Liver (tissue), 9 donors: ENCODE results near the gene CDH13. TPM values are rescaled to one million over a fixed set of nuclear protein-coding genes. Genes with fewer than 3 reads are reported as not detected.

Source experiments
- DNase-seq: peaks from one replicate; pipeline ENCODE4 v3.0.0-alpha.2; 2017; ENCODE audit warnings: low spot score
- H3K27ac ChIP-seq, 2 donors: one replicate each; pipeline ENCODE4 v1.7.0; 2013; ENCODE audit warnings: inconsistent platforms in 2 of 2, low read length in 2 of 2, control low read depth in 1 of 2, low read depth in 1 of 2, mild to moderate bottlenecking in 1 of 2
- H3K27me3 ChIP-seq, 4 donors: one replicate each; pipeline versions ENCODE4 v1.6.1 to v1.7.0; 2013; ENCODE audit warnings: low read length in 3 of 4, inconsistent platforms in 1 of 4, mild to moderate bottlenecking in 1 of 4, moderate library complexity in 1 of 4; ENCODE audit not compliant: control insufficient read depth in 4 of 4, insufficient read depth in 4 of 4
- H3K36me3 ChIP-seq, 4 donors: one replicate each; pipeline versions ENCODE4 v1.6.1 to v1.7.0; 2013; ENCODE audit warnings: low read length in 3 of 4, mild to moderate bottlenecking in 3 of 4, low read depth in 1 of 4, moderate library complexity in 1 of 4; ENCODE audit not compliant: control insufficient read depth in 4 of 4, insufficient read depth in 3 of 4
- H3K4me1 ChIP-seq, 4 donors: one replicate each; pipeline versions ENCODE4 v1.6.1 to v1.7.0; 2013; ENCODE audit warnings: low read length in 3 of 4, mild to moderate bottlenecking in 3 of 4, moderate library complexity in 1 of 4; ENCODE audit not compliant: control insufficient read depth in 4 of 4, insufficient read depth in 4 of 4
- H3K4me3 ChIP-seq, 3 donors: one replicate each; pipeline versions ENCODE4 v1.6.1 to v1.7.0; 2013; ENCODE audit warnings: low read length in 3 of 3, control low read depth in 1 of 3, low read depth in 1 of 3, mild to moderate bottlenecking in 1 of 3
- H3K9ac ChIP-seq, 2 donors: one replicate each; pipeline ENCODE4 v1.7.0; 2013; ENCODE audit warnings: low read length in 2 of 2, mild to moderate bottlenecking in 2 of 2, moderate library complexity in 2 of 2, control low read depth in 1 of 2, low read depth in 1 of 2
- H3K9me3 ChIP-seq, 4 donors: one replicate each; pipeline versions ENCODE4 v1.6.1 to v1.7.0; 2013; ENCODE audit warnings: low read length in 3 of 4; ENCODE audit not compliant: control insufficient read depth in 4 of 4
- CTCF ChIP-seq: fragments of 150-350 bp; IDR thresholded peaks from 2 replicates; pipeline ENCODE4 v1.5.1; 2017; ENCODE audit warnings: improper control_type of control experiment, low read depth, low read length; ENCODE audit not compliant: missing input control
- EGR1 ChIP-seq, 2 donors: IDR thresholded peaks; 2 replicates each; pipeline ENCODE4 v1.6.1; 2016 to 2018; ENCODE audit warnings: antibody characterized with exemption in 2 of 2, low read depth in 2 of 2
- FOXA1 ChIP-seq: IDR thresholded peaks from 2 replicates; pipeline ENCODE4 v1.6.1; 2016; ENCODE audit warnings: antibody characterized with exemption
- FOXA2 ChIP-seq: IDR thresholded peaks from 2 replicates; pipeline ENCODE4 v1.6.1; 2016; ENCODE audit warnings: antibody characterized with exemption
- GABPA ChIP-seq, 2 donors: IDR thresholded peaks in 1 of 2; conservative IDR thresholded peaks in 1 of 2; 2 replicates each; pipeline ENCODE4 v1.6.1; 2016; ENCODE audit warnings: antibody characterized with exemption in 2 of 2, mild to moderate bottlenecking in 1 of 2, moderate library complexity in 1 of 2
- HNF4A ChIP-seq, 2 donors: conservative IDR thresholded peaks; 2 replicates each; pipeline ENCODE4 v1.6.1; 2016; ENCODE audit warnings: antibody characterized with exemption in 2 of 2, mild to moderate bottlenecking in 2 of 2
- HNF4G ChIP-seq: IDR thresholded peaks from 2 replicates; pipeline ENCODE4 v1.6.1; 2016; ENCODE audit warnings: antibody characterized with exemption
- JUND ChIP-seq, 2 donors: IDR thresholded peaks; 2 replicates each; pipeline ENCODE4 v1.6.1; 2016; ENCODE audit warnings: antibody characterized with exemption in 2 of 2
- NR2F2 ChIP-seq: IDR thresholded peaks from 2 replicates; pipeline ENCODE4 v1.6.1; 2016; ENCODE audit warnings: antibody characterized with exemption
- RAD21 ChIP-seq, 2 donors: IDR thresholded peaks; 2 replicates each; pipeline ENCODE4 v1.6.1; 2016; ENCODE audit warnings: antibody characterized with exemption in 2 of 2, mild to moderate bottlenecking in 2 of 2
- RXRA ChIP-seq, 2 donors: IDR thresholded peaks; 2 replicates each; pipeline ENCODE4 v1.6.1; 2017 to 2018; ENCODE audit warnings: antibody characterized with exemption in 2 of 2, mild to moderate bottlenecking in 1 of 2
- YY1 ChIP-seq: IDR thresholded peaks from 2 replicates; pipeline ENCODE4 v1.6.1; 2016; ENCODE audit warnings: antibody characterized with exemption, mild to moderate bottlenecking
- ZBTB33 ChIP-seq: IDR thresholded peaks from 2 replicates; pipeline ENCODE4 v1.6.1; 2016; ENCODE audit warnings: antibody characterized with exemption
- WGBS: extraction: QIAGEN DNeasy Blood & Tissue Kit; methylation state at CpG from one replicate; pipeline ENCODE4 v1.1.7; 2013; 5-methylcytosine and 5-hydroxymethylcytosine counted together
- polyA plus RNA-seq, 2 donors: library from polyadenylated mRNA; stranded (reverse) in 1 of 2; unstranded in 1 of 2; fragments of 200-250 nt in 1 of 2; fragments of >200 nt in 1 of 2; fragmentation: Nextera tagmentation in 1 of 2; extraction: Ambion mirVana in 1 of 2; gene quantifications; one replicate each; pipeline versions ENCODE4 v1.2.1 to v1.2.3, GENCODE V29; 2013 to 2015
- total RNA-seq, 2 donors: library from RNA; depleted of rRNA; stranded (reverse); fragments of >200 nt; gene quantifications; one replicate each; pipeline ENCODE4 v1.2.3, GENCODE V29; 2014
- TF ChIP-seq, protein P1 (sequence below): IDR thresholded peaks from 2 replicates; pipeline ENCODE4 v1.6.1; 2016; ENCODE audit warnings: antibody characterized with exemption
- TF ChIP-seq, protein P2 (sequence below): IDR thresholded peaks from 2 replicates; pipeline ENCODE4 v1.6.1; 2016; ENCODE audit warnings: antibody characterized with exemption
- TF ChIP-seq, protein P3 (sequence below): IDR thresholded peaks from 2 replicates; pipeline ENCODE4 v1.6.1; 2016; ENCODE audit warnings: antibody characterized with exemption, mild to moderate bottlenecking
- donor health status: healthy.
- donor health status: healthy.
- donor health status: healthy.
- donor health status: healthy.
- donor health status: healthy.

Gene CDH13
- total and polyA plus RNA-seq, 4 donors: 0.21 to 1.5 (median 0.58) TPM

DNA sequence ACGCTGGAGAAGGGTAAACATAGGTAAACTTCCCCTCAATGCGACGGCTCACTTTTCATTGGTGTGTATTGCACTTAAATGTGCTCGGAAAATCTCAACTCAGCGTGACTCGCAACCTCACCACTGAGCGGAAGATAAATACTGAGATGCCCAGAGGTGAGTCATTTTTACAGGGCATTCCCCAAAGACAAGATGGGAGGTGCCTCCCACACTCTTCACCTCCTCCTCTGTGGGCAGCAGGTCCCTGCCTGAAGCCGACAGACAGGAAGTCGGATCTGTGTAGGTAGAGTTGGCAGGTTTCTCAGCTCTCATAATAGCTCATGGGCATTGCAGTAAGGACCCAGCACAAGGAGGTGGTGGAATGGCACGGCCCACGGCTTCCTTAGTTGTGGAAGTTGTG lies 906.4 kb downstream of the CDH13 start:
- no peak overlapping the region for H3K4me3 ChIP-seq
- H3K27me3 ChIP-seq: no peaks in the 10 kb centered on the region
- no peaks in the 10 kb centered on the region for H3K4me1 ChIP-seq
- TF ChIP-seq EGR1 (IDR thresholded peaks at IDR 0.05; ENCODE audit: low read depth in 2 of 2): no peak
- TF ChIP-seq, protein P1, sequence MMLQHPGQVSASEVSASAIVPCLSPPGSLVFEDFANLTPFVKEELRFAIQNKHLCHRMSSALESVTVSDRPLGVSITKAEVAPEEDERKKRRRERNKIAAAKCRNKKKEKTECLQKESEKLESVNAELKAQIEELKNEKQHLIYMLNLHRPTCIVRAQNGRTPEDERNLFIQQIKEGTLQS: no peak
- 78% methylated on average over 11 of the region's 11 CpGs for WGBS
- no peak overlapping the region for H3K27ac ChIP-seq
- no peaks in the 10 kb centered on the region for H3K9me3 ChIP-seq
- no peaks in the 10 kb centered on the region for H3K36me3 ChIP-seq
- H3K9ac ChIP-seq: no peak overlapping the region
- DNase-seq: no peak

- DNase-seq: no peak
- Histone ChIP-seq H3K27ac (no peak overlapping the region), H3K9me3 (no peaks in the 10 kb centered on the region), H3K9ac (no peak overlapping the region), H3K36me3 (no peaks in the 10 kb centered on the region), H3K4me3 (no peak overlapping the region), H3K27me3 (no peaks in the 10 kb centered on the region), H3K4me1 (no peaks in the 10 kb centered on the region)
- TF ChIP-seq NR2F2 (no peak), JUND (IDR thresholded peaks at IDR 0.05) (no peak), FOXA2 (no peak), RAD21 (IDR thresholded peaks at IDR 0.05) (no peak), HNF4G (no peak), ZBTB33 (no peak), FOXA1 (no peak), RXRA (IDR thresholded peaks at IDR 0.05) (no peak), YY1 (no peak)
- TF ChIP-seq, protein P1: no peak
- TF ChIP-seq, protein P2, sequence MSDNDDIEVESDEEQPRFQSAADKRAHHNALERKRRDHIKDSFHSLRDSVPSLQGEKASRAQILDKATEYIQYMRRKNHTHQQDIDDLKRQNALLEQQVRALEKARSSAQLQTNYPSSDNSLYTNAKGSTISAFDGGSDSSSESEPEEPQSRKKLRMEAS: no peak
- 80% methylated on average over 2 of the region's 2 CpGs for WGBS
Observed at GRCh38 chr16:83538707-83539106, 911.9 kb downstream of the CDH13 start.

- Histone ChIP-seq H3K36me3 (no peaks in the 10 kb centered on the region), H3K4me1 (no peaks in the 10 kb centered on the region), H3K9ac (no peak overlapping the region), H3K4me3 (no peak overlapping the region), H3K27ac (no peak overlapping the region), H3K27me3 (no peaks in the 10 kb centered on the region), H3K9me3 (no peaks in the 10 kb centered on the region)
- TF ChIP-seq, protein P3, sequence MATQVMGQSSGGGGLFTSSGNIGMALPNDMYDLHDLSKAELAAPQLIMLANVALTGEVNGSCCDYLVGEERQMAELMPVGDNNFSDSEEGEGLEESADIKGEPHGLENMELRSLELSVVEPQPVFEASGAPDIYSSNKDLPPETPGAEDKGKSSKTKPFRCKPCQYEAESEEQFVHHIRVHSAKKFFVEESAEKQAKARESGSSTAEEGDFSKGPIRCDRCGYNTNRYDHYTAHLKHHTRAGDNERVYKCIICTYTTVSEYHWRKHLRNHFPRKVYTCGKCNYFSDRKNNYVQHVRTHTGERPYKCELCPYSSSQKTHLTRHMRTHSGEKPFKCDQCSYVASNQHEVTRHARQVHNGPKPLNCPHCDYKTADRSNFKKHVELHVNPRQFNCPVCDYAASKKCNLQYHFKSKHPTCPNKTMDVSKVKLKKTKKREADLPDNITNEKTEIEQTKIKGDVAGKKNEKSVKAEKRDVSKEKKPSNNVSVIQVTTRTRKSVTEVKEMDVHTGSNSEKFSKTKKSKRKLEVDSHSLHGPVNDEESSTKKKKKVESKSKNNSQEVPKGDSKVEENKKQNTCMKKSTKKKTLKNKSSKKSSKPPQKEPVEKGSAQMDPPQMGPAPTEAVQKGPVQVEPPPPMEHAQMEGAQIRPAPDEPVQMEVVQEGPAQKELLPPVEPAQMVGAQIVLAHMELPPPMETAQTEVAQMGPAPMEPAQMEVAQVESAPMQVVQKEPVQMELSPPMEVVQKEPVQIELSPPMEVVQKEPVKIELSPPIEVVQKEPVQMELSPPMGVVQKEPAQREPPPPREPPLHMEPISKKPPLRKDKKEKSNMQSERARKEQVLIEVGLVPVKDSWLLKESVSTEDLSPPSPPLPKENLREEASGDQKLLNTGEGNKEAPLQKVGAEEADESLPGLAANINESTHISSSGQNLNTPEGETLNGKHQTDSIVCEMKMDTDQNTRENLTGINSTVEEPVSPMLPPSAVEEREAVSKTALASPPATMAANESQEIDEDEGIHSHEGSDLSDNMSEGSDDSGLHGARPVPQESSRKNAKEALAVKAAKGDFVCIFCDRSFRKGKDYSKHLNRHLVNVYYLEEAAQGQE: no peak
- TF ChIP-seq GABPA (IDR thresholded peaks at IDR 0.05 in 1 of 2, conservative IDR thresholded peaks at IDR 0.05 in 1 of 2): no peak
- TF ChIP-seq RXRA (IDR thresholded peaks at IDR 0.05): no peak
- TF ChIP-seq JUND (IDR thresholded peaks at IDR 0.05): no peak
- no peak for TF ChIP-seq NR2F2
- no peak for TF ChIP-seq FOXA2
- no peak for TF ChIP-seq FOXA1
- TF ChIP-seq CTCF: no peak
- TF ChIP-seq YY1: no peak
- TF ChIP-seq ZBTB33: no peak
- TF ChIP-seq HNF4A (conservative IDR thresholded peaks at IDR 0.05): no peak
- 83% methylated on average over 12 of the region's 12 CpGs for WGBS
- no peak for DNase-seq
Observed at GRCh38 chr16:83539736-83540490, 913.1 kb downstream of the CDH13 start.
